NT2/D1 (cell line): Measurements from ENCODE around the gene SGK2.

Experiments
- DNase-seq: peaks from one replicate; pipeline ENCODE4 v3.0.0-alpha.2; 2011; ENCODE audit warnings: low read depth, low spot score
- H3K27me3 ChIP-seq: 2 replicates; pipeline ENCODE4 v1.6.0; 2011; ENCODE audit warnings: mild to moderate bottlenecking; ENCODE audit not compliant: insufficient read length, insufficient read depth
- H3K36me3 ChIP-seq: 2 replicates; pipeline ENCODE4 v1.6.1; 2011; ENCODE audit warnings: mild to moderate bottlenecking, low read length, mixed read lengths; ENCODE audit not compliant: insufficient read depth, insufficient read length
- H3K4me1 ChIP-seq: 2 replicates; pipeline ENCODE4 v1.5.1; 2011; ENCODE audit not compliant: insufficient read depth, insufficient read length
- H3K4me3 ChIP-seq: 2 replicates; pipeline ENCODE4 v1.5.1; 2011; ENCODE audit warnings: low read depth; ENCODE audit not compliant: insufficient read length
- H3K9ac ChIP-seq: 2 replicates; pipeline ENCODE4 v1.6.0; 2011; ENCODE audit warnings: low read depth; ENCODE audit not compliant: insufficient read length
- H3K9me3 ChIP-seq: 2 replicates; pipeline ENCODE4 v1.5.1; 2011; ENCODE audit warnings: mild to moderate bottlenecking, low read length; ENCODE audit not compliant: insufficient read depth
- SUZ12 ChIP-seq: IDR thresholded peaks from 2 replicates; pipeline ENCODE4 v1.6.1; 2011; ENCODE audit not compliant: insufficient read length, insufficient read depth; ENCODE audit errors: extremely low read depth
- YY1 ChIP-seq: IDR thresholded peaks from 2 replicates; pipeline ENCODE4 v1.6.1; 2011; ENCODE audit not compliant: insufficient read length, insufficient read depth
- ZNF274 ChIP-seq: IDR thresholded peaks from 2 replicates; pipeline ENCODE4 v1.6.1; 2011; ENCODE audit warnings: mild to moderate bottlenecking, low read depth, low read length

Gene SGK2

DNA sequence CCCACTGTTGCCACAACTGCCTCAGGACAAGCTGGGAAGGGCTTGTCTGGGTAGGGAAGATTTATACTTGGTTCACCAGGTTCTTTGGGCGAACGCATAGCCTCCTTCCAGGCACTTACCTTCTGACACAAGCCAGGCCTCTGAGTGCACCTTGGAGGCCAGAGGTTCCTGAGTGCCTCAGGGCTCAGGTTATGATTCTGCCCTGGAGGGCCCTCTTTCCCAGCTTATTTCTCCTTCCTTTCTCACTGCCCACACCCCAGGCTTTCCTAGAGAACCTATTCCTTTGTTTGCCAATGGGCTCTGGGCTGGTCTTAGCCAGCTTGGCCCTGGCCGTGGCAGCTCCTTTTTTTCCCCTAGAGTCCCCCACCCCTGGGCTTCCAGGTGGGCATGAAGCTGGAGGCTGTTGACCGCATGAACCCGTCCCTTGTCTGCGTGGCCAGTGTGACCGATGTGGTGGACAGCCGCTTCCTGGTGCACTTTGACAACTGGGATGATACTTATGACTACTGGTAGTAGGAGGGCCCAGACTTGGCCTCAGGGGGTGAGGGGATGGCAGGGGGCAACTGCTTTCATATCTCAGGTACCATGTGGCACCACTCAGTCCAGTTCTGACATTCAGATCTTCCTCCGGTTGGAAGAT is 26.3 kb upstream of the SGK2 start:
- TF ChIP-seq SUZ12 (no peak), YY1 (no peak), ZNF274 (no peak)
- no peak overlapping the region for H3K9ac ChIP-seq
- DNase-seq, result no peak
- no peak overlapping the region for H3K4me3 ChIP-seq
- H3K9me3 ChIP-seq, result no peaks in the 10 kb centered on the region
- H3K4me1 ChIP-seq, result peaks cover 3% of the 10 kb centered on the region
- H3K27me3 ChIP-seq, result no peaks in the 10 kb centered on the region
- peaks cover 61% of the 10 kb centered on the region for H3K36me3 ChIP-seq

GRCh38 chr20:43533060-43533459 is 25.8 kb upstream of the SGK2 start:
- H3K36me3 ChIP-seq, result peaks cover 65% of the 10 kb centered on the region
- TF ChIP-seq SUZ12, result no peak
- no peak for TF ChIP-seq YY1
- TF ChIP-seq ZNF274, result no peak
- H3K4me3 ChIP-seq, result no peak overlapping the region
- H3K4me1 ChIP-seq, result peaks cover 3% of the 10 kb centered on the region
- DNase-seq, result no peak
- no peaks in the 10 kb centered on the region for H3K27me3 ChIP-seq
- H3K9me3 ChIP-seq, result no peaks in the 10 kb centered on the region
- no peak overlapping the region for H3K9ac ChIP-seq

DNA sequence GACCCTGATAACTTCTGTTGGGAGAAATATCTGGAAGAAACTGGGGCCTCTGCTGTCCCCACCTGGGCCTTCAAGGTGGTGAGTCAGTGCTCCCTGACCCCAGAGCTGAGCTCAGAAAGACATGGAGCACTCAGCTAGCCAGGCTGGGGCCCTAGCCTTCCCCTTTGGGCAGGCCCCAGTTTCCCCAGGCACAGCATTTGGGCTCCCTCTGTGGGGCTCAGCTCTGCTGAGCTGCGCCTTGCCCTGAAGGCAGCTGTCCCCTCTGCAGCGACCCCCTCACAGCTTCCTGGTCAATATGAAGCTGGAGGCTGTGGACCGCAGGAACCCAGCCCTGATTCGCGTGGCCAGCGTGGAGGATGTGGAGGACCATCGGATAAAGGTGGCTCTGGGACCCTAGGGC is 24.8 kb upstream of the SGK2 start:
- Histone ChIP-seq H3K4me3 (no peak overlapping the region), H3K27me3 (no peaks in the 10 kb centered on the region), H3K9me3 (no peaks in the 10 kb centered on the region), H3K36me3 (peaks cover 65% of the 10 kb centered on the region), H3K4me1 (peaks cover 3% of the 10 kb centered on the region), H3K9ac (no peak overlapping the region)
- no peak for TF ChIP-seq ZNF274
- no peak for TF ChIP-seq SUZ12
- no peak for TF ChIP-seq YY1
- no peak for DNase-seq

- TF ChIP-seq YY1, result no peak
- no peak for TF ChIP-seq ZNF274
- TF ChIP-seq SUZ12, result no peak
- Histone ChIP-seq H3K27me3 (no peaks in the 10 kb centered on the region), H3K4me3 (no peak overlapping the region), H3K9ac (no peak overlapping the region), H3K9me3 (no peaks in the 10 kb centered on the region), H3K4me1 (peaks cover 3% of the 10 kb centered on the region), H3K36me3 (peaks cover 65% of the 10 kb centered on the region)
- DNase-seq, result no peak
Observed at GRCh38 chr20:43534791-43535350, 24.0 kb upstream of the SGK2 start.

DNA sequence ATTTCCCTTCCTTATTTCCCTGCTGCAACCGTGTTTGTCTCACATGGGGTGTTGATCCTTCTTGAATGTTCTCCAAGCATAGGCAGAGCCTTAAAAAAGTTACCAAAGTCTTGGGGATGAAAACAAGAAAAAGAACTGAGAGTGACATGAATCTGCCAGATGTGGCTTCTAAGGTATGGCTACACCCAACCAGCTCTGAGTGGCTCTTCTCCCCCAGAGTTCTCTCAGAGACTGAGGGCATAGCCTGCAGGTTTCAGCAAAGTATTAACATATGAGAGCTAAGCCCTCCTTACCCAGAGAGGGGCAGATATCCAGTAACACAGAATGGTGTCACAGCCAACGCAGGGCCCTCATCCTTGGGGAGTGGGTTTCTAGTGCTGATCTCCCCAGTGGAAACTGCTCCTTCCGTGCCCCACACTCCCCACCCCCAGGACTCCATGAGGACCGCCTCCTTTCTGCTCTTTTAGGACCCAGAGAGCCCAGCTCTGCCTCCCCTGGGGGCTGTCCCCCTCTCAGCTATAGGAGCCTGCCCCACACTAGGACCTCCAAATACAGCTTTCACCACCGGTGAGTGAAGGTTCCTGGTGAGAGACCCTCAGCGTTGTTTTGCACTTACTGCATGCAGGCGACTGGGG is 23.3 kb upstream of the SGK2 start:
- H3K4me1 ChIP-seq, result peaks cover 3% of the 10 kb centered on the region
- H3K27me3 ChIP-seq, result no peaks in the 10 kb centered on the region
- no peak overlapping the region for H3K4me3 ChIP-seq
- no peak for TF ChIP-seq YY1
- TF ChIP-seq SUZ12, result no peak
- no peak for TF ChIP-seq ZNF274
- no peak for DNase-seq
- H3K9me3 ChIP-seq, result no peaks in the 10 kb centered on the region
- H3K36me3 ChIP-seq, result peaks cover 65% of the 10 kb centered on the region
- no peak overlapping the region for H3K9ac ChIP-seq

DNA sequence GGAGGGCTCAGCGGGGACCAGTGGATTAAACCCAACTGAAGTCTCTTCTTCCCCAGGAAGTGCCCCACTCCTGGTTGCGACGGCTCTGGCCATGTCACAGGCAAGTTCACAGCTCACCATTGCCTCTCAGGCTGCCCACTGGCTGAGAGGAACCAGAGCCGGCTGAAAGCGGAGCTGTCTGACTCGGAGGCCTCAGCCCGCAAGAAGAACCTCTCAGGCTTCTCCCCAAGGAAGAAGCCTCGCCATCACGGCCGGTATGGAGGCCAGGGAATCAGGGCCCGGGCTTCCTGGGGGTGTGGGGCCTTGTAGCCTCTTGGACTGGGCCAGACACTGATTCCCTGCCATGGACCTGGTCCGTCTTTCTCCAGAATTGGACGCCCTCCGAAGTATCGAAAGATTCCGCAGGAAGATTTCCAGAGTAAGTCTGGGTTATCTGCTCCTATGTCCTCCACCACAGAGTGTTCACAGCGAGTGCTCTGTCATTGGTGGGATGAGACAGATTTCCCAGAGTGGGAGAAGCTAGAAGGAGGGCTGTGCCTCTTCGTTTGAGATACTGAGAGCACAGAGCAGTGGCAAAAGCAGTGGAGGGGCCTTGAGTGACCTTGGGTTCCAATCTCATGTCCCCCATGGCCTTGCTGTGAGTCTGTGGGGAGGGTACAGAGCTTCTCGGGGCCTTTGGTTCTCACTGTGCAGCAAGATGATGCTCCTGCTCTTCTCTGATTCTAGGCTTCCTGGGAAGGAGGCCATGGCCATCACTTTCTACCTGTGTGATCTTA is 22.6 kb upstream of the SGK2 start:
- no peaks in the 10 kb centered on the region for H3K9me3 ChIP-seq
- no peak for DNase-seq
- H3K27me3 ChIP-seq, result no peaks in the 10 kb centered on the region
- TF ChIP-seq SUZ12 (no peak), ZNF274 (no peak), YY1 (no peak)
- H3K4me3 ChIP-seq, result no peak overlapping the region
- H3K4me1 ChIP-seq, result peaks cover 3% of the 10 kb centered on the region
- no peak overlapping the region for H3K9ac ChIP-seq
- H3K36me3 ChIP-seq, result peaks cover 72% of the 10 kb centered on the region

DNA sequence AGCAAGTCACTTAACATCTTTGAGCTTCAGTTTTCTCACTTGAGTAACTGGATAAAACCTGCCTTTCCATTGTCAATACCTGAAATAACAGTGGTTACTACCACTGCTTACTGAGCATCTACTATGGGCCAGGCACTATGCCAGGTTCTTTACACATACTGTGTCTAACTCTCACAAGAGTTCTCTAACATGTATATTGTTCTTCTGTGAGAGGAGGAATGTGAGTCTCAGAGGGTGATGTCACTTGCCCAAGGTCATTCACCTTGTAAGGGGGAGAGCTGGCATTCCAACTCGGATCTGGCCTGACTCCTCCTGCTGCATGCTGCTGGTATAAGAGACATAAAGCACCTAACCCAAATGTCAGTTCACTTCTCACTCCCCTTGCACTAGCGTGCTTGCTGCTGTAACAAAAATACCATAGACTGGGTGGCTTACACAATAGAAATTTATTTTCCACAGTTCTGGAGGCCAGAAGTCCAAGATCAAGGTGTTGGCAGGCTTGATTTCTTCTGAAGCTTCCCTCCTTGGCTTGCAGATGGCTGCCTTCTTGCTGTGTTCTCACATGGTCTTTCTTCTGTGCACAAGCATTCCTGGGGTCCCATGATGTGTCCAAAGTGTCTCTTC is 21.9 kb upstream of the SGK2 start:
- Histone ChIP-seq H3K36me3 (peaks cover 74% of the 10 kb centered on the region), H3K4me1 (peaks cover 3% of the 10 kb centered on the region), H3K4me3 (no peak overlapping the region), H3K9me3 (no peaks in the 10 kb centered on the region), H3K9ac (no peak overlapping the region), H3K27me3 (no peaks in the 10 kb centered on the region)
- TF ChIP-seq ZNF274 (no peak), SUZ12 (no peak), YY1 (no peak)
- DNase-seq, result no peak
